Measurements from ENCODE around the gene PCSK5. TPM values are rescaled to one million over a fixed set of nuclear protein-coding genes. Genes with fewer than 3 reads are reported as not detected.

PCSK5 gene
- polyA plus RNA-seq, 3 donors: 4.8 to 13.0 (median 7.1) TPM

DNA sequence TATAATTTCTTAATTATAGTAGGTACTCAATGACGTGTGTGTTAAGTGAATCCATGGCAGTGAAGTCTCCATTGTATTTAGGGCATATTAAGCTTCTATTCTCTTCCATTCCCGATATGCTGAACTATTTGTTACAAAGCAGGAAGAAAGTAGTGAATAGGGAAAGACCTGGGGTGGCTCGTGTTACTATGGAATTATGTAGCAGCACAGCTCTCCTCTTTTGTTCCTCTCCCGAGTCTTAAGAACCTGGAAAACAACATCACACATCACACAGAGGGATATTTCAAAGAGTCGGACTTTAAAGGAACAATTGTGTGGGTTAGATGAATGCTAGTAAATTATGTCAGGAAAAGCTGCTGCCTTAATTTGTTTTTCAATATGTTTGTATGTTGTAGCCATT is 131.8 kb downstream of the PCSK5 start:
- Histone ChIP-seq H3K27me3 (ENCODE audit: control insufficient read depth in 2 of 2, insufficient read depth in 2 of 2, low read length in 2 of 2) (no peaks in the 10 kb centered on the region), H2AFZ (ENCODE audit: insufficient read depth, low read depth, low read length, poor library complexity, severe bottlenecking) (no peak overlapping the region), H4K20me1 (ENCODE audit: insufficient read depth, low read length) (peaks cover 15% of the 10 kb centered on the region), H3K27ac (ENCODE audit: low read depth in 1 of 2, low read length in 2 of 2) (no peak overlapping the region), H3K4me1 (ENCODE audit: control insufficient read depth in 1 of 2, insufficient read depth in 2 of 2, low read length in 2 of 2) (no peaks in the 10 kb centered on the region), H3K79me2 (ENCODE audit: insufficient read depth, low read length) (no peaks in the 10 kb centered on the region), H3K4me3 (replicated peaks in 1 of 3; ENCODE audit: low read depth in 2 of 3, low read length in 3 of 3) (no peak overlapping the region), H3K9me3 (replicated peaks in 1 of 2; ENCODE audit: control insufficient read depth in 1 of 2, insufficient read depth in 1 of 2, low read length in 2 of 2) (no peaks in the 10 kb centered on the region), H3K9ac (ENCODE audit: insufficient read depth, low read length, poor library complexity, severe bottlenecking) (no peak overlapping the region), H3K36me3 (replicated peaks in 1 of 2; ENCODE audit: control insufficient read depth in 1 of 2, insufficient read depth in 2 of 2, low read length in 2 of 2) (peaks cover 0 to 31% of the 10 kb centered on the region in 2 donors), H3K4me2 (replicated peaks; ENCODE audit: extremely low read depth, low read length, poor library complexity, severe bottlenecking) (no peak overlapping the region)
- TF ChIP-seq, protein P1, sequence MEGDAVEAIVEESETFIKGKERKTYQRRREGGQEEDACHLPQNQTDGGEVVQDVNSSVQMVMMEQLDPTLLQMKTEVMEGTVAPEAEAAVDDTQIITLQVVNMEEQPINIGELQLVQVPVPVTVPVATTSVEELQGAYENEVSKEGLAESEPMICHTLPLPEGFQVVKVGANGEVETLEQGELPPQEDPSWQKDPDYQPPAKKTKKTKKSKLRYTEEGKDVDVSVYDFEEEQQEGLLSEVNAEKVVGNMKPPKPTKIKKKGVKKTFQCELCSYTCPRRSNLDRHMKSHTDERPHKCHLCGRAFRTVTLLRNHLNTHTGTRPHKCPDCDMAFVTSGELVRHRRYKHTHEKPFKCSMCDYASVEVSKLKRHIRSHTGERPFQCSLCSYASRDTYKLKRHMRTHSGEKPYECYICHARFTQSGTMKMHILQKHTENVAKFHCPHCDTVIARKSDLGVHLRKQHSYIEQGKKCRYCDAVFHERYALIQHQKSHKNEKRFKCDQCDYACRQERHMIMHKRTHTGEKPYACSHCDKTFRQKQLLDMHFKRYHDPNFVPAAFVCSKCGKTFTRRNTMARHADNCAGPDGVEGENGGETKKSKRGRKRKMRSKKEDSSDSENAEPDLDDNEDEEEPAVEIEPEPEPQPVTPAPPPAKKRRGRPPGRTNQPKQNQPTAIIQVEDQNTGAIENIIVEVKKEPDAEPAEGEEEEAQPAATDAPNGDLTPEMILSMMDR (IDR thresholded peaks at IDR 0.05): no peak
- Mint-ChIP-seq H3K27me3 (ENCODE audit: low read depth in 3 of 3) (no peaks in the 10 kb centered on the region), H3K4me1 (peaks cover 10% of the 10 kb centered on the region), H3K36me3 (peaks cover 32 to 33% of the 10 kb centered on the region in 2 donors), H3K27ac (no peak overlapping the region), H3K9me3 (peaks cover 0 to 3% (median 0%) of the 10 kb centered on the region in 7 donors), H3K4me3 (no peak overlapping the region)
- no CpG with 5 or more reads among the region's 5 CpGs for WGBS (ENCODE audit: insufficient coverage)
- DNase-seq: no peak
- intact Hi-C loops (cut with micrococcal nuclease): no loop called here

DNA sequence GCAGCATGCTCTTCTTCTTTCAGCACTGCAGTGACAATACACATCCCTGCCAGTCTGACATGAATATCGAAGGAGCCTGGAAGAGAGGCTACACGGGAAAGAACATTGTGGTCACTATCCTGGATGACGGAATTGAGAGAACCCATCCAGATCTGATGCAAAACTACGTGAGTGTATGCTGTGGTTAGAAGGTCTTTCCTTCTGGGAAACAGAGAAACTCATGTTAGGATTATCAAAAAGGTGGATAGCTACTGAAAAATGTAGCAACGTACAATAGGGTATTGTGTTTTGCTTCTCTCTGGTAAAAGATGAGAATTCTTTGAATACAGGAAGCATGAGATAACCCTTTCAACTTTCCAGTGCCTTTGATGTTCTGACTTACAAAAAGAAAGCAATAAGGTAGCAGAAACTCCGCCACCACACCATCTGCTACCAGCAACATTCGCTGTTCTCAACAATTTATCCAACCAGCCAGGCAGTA is 133.3 kb downstream of the PCSK5 start:
- H3K79me2 ChIP-seq (ENCODE audit: insufficient read depth, low read length): no peaks in the 10 kb centered on the region
- no peaks in the 10 kb centered on the region for H3K4me1 ChIP-seq (ENCODE audit: control insufficient read depth in 1 of 2, insufficient read depth in 2 of 2, low read length in 2 of 2)
- no peak for DNase-seq
- H3K27ac ChIP-seq (ENCODE audit: low read depth in 1 of 2, low read length in 2 of 2): no peak overlapping the region
- H4K20me1 ChIP-seq (ENCODE audit: insufficient read depth, low read length): peaks cover 15% of the 10 kb centered on the region
- WGBS (ENCODE audit: insufficient coverage): 78% methylated on average over 4 of the region's 7 CpGs
- peaks cover 11% of the 10 kb centered on the region for H3K4me1 Mint-ChIP-seq
- H3K27me3 Mint-ChIP-seq (ENCODE audit: low read depth in 3 of 3): peaks cover 0 to 2% (median 0%) of the 10 kb centered on the region in 3 donors
- no peak overlapping the region for H3K9ac ChIP-seq (ENCODE audit: insufficient read depth, low read length, poor library complexity, severe bottlenecking)
- no peak overlapping the region for H2AFZ ChIP-seq (ENCODE audit: insufficient read depth, low read depth, low read length, poor library complexity, severe bottlenecking)
- no peak overlapping the region for H3K27ac Mint-ChIP-seq
- H3K36me3 Mint-ChIP-seq: peaks cover 38 to 44% of the 10 kb centered on the region in 2 donors
- no peak overlapping the region for H3K4me3 ChIP-seq (replicated peaks in 1 of 3; ENCODE audit: low read depth in 2 of 3, low read length in 3 of 3)
- H3K4me3 Mint-ChIP-seq: no peak overlapping the region
- TF ChIP-seq, protein P1 (IDR thresholded peaks at IDR 0.05): no peak
- intact Hi-C loops (cut with micrococcal nuclease): no loop called here
- H3K9me3 Mint-ChIP-seq: peaks cover 0 to 2% (median 0%) of the 10 kb centered on the region in 7 donors
- H3K4me2 ChIP-seq (replicated peaks; ENCODE audit: extremely low read depth, low read length, poor library complexity, severe bottlenecking): no peak overlapping the region
- H3K9me3 ChIP-seq (replicated peaks in 1 of 2; ENCODE audit: control insufficient read depth in 1 of 2, insufficient read depth in 1 of 2, low read length in 2 of 2): no peaks in the 10 kb centered on the region
- H3K27me3 ChIP-seq (ENCODE audit: control insufficient read depth in 2 of 2, insufficient read depth in 2 of 2, low read length in 2 of 2): no peaks in the 10 kb centered on the region
- H3K36me3 ChIP-seq (replicated peaks in 1 of 2; ENCODE audit: control insufficient read depth in 1 of 2, insufficient read depth in 2 of 2, low read length in 2 of 2): peaks cover 0 to 43% of the 10 kb centered on the region in 2 donors
